Osteoblast (primary cell): ENCODE data around the gene FOXN3. TPM values are rescaled to one million over a fixed set of nuclear protein-coding genes. Genes with fewer than 3 reads are reported as not detected.

Experiments
- DNase-seq: peaks from one replicate; pipeline ENCODE4 v3.0.0; 2011; ENCODE audit warnings: low spot score, mixed read lengths; ENCODE audit not compliant: insufficient read length; ENCODE audit errors: missing footprints
- H2AFZ ChIP-seq: 2 replicates; pipeline ENCODE4 v1.6.0; 2011; ENCODE audit warnings: mild to moderate bottlenecking, low read length
- H3K27ac ChIP-seq: 2 replicates; pipeline ENCODE4 v1.5.1; 2011; ENCODE audit warnings: mild to moderate bottlenecking, low read depth, low read length, moderate library complexity
- H3K27me3 ChIP-seq: 2 replicates; pipeline ENCODE4 v1.6.0; 2012; ENCODE audit warnings: mild to moderate bottlenecking, control low read depth, inconsistent platforms, low read length, moderate library complexity; ENCODE audit not compliant: insufficient read depth
- H3K36me3 ChIP-seq: 2 replicates; pipeline ENCODE4 v1.5.1; 2011; ENCODE audit warnings: mild to moderate bottlenecking, low read length, control low read depth, moderate library complexity; ENCODE audit not compliant: insufficient read depth
- H3K4me1 ChIP-seq: 2 replicates; pipeline ENCODE4 v1.5.1; 2011; ENCODE audit warnings: mild to moderate bottlenecking, low read length, control low read depth, moderate library complexity; ENCODE audit not compliant: insufficient read depth
- H3K4me2 ChIP-seq: 2 replicates; pipeline ENCODE4 v1.6.0; 2011; ENCODE audit warnings: mild to moderate bottlenecking, low read length; ENCODE audit not compliant: insufficient read depth
- H3K4me3 ChIP-seq: fragments of 200-600 bp; sonication (generic); 3 replicates; pipeline ENCODE4 v1.5.1; 2012; ENCODE audit warnings: mild to moderate bottlenecking, low read length, inconsistent platforms; ENCODE audit not compliant: insufficient read depth
- H3K79me2 ChIP-seq: 2 replicates; pipeline ENCODE4 v1.6.0; 2012; ENCODE audit warnings: mild to moderate bottlenecking, low read length, control low read depth, inconsistent platforms; ENCODE audit not compliant: insufficient read depth
- H3K9me3 ChIP-seq: 2 replicates; pipeline ENCODE4 v1.5.1; 2011; ENCODE audit warnings: low read depth, low read length, control low read depth
- H4K20me1 ChIP-seq: 2 replicates; pipeline ENCODE4 v1.6.0; 2012; ENCODE audit warnings: mild to moderate bottlenecking, low read length, control low read depth; ENCODE audit not compliant: insufficient read depth
- total RNA-seq: library from RNA; depleted of rRNA; stranded (reverse); fragments of >200 nt; gene quantifications from 2 replicates; pipeline ENCODE4 v1.2.3, GENCODE V29; 2012
- TF ChIP-seq, protein P1 (sequence below): IDR thresholded peaks from 2 replicates; pipeline ENCODE4 v1.5.1; 2011; ENCODE audit warnings: mild to moderate bottlenecking, low read depth, low read length, moderate library complexity; ENCODE audit errors: extremely low read depth

FOXN3 gene
- total RNA-seq, 1 donor: 49.9 TPM

DNA sequence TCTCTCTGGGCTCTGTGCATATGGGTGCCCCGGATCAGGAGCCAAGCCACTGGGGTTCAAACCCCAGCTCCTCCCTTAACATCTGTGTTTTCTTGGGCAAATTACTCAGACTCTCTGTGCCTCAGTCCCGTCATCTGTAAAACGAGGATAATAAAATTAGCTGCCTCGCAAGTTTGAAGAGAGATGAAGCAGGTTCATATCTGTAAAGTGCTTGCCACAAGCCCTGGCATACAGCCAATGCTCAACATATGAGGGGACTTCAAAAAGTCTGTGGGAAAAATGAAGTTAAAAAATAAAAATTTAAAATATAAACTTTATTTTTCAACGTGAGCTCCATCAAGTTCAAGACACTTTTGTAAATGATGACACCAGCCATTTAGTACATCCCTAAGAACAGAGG lies 276.7 kb downstream of the FOXN3 start:
- no peaks in the 10 kb centered on the region for H4K20me1 ChIP-seq
- peaks cover 11% of the 10 kb centered on the region for H3K27me3 ChIP-seq
- H3K4me1 ChIP-seq: peaks cover 15% of the 10 kb centered on the region
- no peak overlapping the region for H3K27ac ChIP-seq
- H3K36me3 ChIP-seq: no peaks in the 10 kb centered on the region
- H3K4me3 ChIP-seq: no peak overlapping the region
- TF ChIP-seq, protein P1, sequence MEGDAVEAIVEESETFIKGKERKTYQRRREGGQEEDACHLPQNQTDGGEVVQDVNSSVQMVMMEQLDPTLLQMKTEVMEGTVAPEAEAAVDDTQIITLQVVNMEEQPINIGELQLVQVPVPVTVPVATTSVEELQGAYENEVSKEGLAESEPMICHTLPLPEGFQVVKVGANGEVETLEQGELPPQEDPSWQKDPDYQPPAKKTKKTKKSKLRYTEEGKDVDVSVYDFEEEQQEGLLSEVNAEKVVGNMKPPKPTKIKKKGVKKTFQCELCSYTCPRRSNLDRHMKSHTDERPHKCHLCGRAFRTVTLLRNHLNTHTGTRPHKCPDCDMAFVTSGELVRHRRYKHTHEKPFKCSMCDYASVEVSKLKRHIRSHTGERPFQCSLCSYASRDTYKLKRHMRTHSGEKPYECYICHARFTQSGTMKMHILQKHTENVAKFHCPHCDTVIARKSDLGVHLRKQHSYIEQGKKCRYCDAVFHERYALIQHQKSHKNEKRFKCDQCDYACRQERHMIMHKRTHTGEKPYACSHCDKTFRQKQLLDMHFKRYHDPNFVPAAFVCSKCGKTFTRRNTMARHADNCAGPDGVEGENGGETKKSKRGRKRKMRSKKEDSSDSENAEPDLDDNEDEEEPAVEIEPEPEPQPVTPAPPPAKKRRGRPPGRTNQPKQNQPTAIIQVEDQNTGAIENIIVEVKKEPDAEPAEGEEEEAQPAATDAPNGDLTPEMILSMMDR: no peak
- H3K4me2 ChIP-seq: no peak overlapping the region
- H3K79me2 ChIP-seq: no peaks in the 10 kb centered on the region
- no peaks in the 10 kb centered on the region for H3K9me3 ChIP-seq
- DNase-seq: no peak
- no peak overlapping the region for H2AFZ ChIP-seq

- no peak overlapping the region for H2AFZ ChIP-seq
- H3K4me2 ChIP-seq: no peak overlapping the region
- H3K36me3 ChIP-seq: no peaks in the 10 kb centered on the region
- no peaks in the 10 kb centered on the region for H3K79me2 ChIP-seq
- H3K4me1 ChIP-seq: peaks cover 15% of the 10 kb centered on the region
- H4K20me1 ChIP-seq: no peaks in the 10 kb centered on the region
- H3K27me3 ChIP-seq: peaks cover 8% of the 10 kb centered on the region
- no peak for DNase-seq
- H3K27ac ChIP-seq: no peak overlapping the region
- TF ChIP-seq, protein P1: no peak
- no peaks in the 10 kb centered on the region for H3K9me3 ChIP-seq
- no peak overlapping the region for H3K4me3 ChIP-seq
Observed at GRCh38 chr14:89139404-89140247, 277.4 kb downstream of the FOXN3 start.

GRCh38 chr14:89138846-89139245 lies 278.2 kb downstream of the FOXN3 start:
- H3K9me3 ChIP-seq: no peaks in the 10 kb centered on the region
- no peaks in the 10 kb centered on the region for H3K36me3 ChIP-seq
- DNase-seq: peak; percentile 11
- no peaks in the 10 kb centered on the region for H3K79me2 ChIP-seq
- no peaks in the 10 kb centered on the region for H4K20me1 ChIP-seq
- TF ChIP-seq, protein P1: no peak
- peaks cover 15% of the 10 kb centered on the region for H3K4me1 ChIP-seq
- no peak overlapping the region for H3K27ac ChIP-seq
- H2AFZ ChIP-seq: no peak overlapping the region
- no peak overlapping the region for H3K4me2 ChIP-seq
- H3K27me3 ChIP-seq: peaks cover 8% of the 10 kb centered on the region
- H3K4me3 ChIP-seq: no peak overlapping the region

DNA sequence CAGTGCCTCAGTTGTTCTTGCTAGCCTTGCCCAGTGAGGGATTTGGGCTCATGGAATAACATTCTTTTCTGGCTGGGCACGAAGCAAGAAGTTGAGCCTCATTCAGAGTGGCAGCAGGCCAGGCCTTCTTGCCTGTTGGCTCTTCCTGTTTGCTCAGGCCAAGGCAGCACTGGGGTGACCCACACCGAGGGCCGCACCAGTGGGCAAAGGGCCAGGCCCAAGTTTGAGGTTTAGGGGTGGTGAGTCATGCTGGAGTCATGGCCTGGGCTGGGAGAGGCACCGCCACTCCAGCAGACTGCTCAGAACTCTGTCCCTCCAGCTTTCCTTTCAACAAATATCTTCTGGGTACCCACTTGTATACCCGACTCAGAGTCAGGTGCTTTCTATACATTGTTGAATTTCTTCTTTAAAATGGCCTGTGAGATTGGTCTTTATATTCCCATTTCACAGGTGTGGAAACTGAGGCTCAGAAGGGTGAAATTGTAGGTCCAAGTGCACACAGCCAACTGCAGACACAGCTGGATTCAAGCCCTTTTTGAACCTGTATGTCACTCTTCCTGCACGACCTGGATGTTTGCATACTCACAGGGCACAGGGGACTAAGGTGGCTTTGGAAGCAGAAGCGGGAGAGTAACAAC lies 279.4 kb downstream of the FOXN3 start:
- no peaks in the 10 kb centered on the region for H4K20me1 ChIP-seq
- H3K4me2 ChIP-seq: peak overlapping the region; percentile 46
- H3K27ac ChIP-seq: no peak overlapping the region
- H3K9me3 ChIP-seq: no peaks in the 10 kb centered on the region
- H3K27me3 ChIP-seq: peaks cover 8% of the 10 kb centered on the region
- no peaks in the 10 kb centered on the region for H3K79me2 ChIP-seq
- H3K36me3 ChIP-seq: no peaks in the 10 kb centered on the region
- TF ChIP-seq, protein P1: no peak
- peak; percentile 95 for DNase-seq
- peaks cover 15% of the 10 kb centered on the region for H3K4me1 ChIP-seq
- H2AFZ ChIP-seq: peak overlapping the region; percentile 28
- H3K4me3 ChIP-seq: no peak overlapping the region
